CD4-positive, alpha-beta T cell treated with Interleukin-4 for 4 hours (primary cell): ENCODE measurements around the gene CD74.

Experiments used
- DNase-seq: peaks from one replicate; pipeline ENCODE4 v3.0.0-alpha.2; 2020

The CD74 gene

DNA sequence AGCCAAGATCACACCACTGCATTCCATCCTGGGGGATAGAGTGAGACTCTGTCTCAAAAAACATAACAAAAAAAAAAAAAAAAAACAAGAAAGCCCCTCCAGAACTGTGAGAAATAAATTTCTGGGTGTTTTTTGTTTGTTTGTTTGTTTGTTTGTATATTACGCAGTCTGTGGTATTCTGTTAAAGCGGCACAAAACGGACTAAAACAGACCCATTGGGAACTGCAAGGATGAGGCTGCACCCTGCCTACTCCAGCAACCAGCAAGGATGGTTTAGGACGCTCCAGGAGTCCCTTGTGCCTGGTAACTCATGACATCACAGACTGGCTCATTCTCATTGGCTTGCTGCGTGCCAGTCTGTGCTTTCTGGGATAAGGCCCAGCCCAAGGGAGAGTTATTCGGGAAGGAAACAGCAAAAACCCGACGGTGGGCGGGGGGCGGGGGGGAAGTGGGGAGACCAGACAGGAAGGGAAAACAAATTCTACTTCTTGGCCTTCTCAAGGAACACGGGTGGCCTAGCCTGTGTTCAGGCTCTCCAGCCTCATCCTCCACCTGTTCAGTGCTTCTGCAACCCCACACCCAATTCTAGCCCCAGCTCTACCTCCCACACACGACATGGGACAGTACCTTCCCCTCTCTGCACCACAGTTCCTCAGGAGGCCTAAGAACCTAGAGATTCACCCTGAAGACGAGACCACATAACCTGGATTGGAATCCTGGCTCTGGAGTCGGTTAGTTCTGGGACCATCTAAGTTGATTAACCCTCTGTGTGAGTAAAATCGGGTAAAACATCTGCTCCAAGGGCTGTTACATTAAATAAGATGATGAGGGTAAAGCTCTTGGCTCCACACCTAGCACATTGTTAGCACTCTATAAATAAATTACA is 2.8 kb downstream of the CD74 start:
- peak; percentile 61 for DNase-seq

DNA sequence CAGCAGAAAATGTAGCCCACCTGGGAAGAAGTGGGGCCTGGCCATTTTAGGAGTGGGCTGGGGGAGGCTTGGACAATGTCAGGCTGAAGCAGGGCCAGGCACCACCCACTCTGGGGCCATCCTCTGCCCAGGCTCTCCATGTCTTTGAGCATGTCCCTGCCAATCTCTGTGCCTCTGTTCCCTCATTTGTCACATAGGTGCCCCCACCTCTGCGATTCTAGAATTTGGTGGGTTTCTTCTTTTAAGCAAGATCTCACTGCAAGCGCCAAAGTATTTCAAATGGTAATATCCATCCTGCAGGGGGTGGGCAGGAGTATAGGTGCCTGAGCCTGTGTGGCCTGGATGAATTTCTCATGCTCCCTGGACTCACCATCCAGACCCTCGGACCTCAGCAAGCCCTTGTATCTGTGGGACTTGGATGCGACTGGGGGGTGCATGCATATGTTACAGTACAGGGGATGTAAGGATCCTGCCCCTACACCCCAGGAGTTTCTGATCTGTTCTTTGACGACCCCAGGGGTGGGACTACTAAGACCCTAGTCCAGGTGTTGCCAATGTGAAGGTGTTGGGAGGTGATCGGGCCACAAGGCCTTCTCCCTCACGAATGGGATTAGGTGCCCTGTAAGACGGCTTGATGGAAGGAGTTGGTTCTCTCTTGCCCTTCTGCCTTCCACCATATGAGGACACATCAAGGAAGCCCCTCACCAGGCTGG is 4.3 kb downstream of the CD74 start:
- DNase-seq = no peak

DNA sequence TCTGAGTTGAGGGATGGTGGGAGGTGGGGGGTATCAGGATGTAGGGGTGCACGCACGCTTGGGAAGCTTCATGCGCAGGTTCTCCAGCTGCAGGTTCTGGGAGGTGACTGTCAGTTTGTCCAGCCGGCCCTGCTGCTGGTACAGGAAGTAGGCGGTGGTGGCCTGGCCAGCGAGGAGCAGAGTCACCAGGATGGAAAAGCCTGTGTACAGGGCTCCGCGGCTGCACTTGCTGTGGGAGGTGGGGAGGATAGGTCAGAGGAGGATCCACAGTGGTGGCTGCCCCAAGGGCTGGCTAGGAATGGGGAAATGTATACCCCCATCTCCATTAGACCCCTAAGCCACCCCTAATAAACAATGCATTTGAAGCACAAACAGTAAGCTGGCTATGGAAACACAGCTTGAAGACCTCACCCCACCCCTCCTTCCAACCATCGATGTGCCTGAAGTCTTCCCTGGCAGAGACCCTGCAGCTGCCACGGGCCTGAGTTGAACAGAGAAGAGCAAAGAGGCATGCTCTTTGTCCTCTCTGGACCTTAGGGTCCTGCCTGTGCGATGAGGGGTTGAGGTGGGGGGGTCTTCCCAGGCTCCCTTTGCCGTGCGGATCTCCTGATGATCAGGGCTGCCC is 5.5 kb downstream of the CD74 start:
- DNase-seq = no peak

DNA sequence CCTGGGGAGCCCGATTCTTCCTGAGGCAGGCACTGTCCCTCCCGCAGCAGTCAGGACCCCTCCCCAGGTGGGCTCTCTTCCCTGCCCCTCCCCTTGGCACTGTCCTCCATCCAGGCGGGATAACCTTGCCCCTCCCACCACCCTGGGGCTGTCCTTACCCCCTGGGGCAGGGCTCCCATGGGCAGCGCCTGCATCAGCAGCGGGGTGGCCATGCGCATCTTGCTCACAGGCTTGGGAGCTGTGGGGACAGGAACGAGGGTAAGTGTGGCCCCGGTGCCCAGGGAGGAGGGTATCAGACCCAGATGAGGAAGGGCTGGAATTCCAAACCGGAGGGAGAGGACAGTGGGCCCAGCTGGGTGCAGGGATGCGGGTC is 6.0 kb downstream of the CD74 start:
- no peak for DNase-seq

DNA sequence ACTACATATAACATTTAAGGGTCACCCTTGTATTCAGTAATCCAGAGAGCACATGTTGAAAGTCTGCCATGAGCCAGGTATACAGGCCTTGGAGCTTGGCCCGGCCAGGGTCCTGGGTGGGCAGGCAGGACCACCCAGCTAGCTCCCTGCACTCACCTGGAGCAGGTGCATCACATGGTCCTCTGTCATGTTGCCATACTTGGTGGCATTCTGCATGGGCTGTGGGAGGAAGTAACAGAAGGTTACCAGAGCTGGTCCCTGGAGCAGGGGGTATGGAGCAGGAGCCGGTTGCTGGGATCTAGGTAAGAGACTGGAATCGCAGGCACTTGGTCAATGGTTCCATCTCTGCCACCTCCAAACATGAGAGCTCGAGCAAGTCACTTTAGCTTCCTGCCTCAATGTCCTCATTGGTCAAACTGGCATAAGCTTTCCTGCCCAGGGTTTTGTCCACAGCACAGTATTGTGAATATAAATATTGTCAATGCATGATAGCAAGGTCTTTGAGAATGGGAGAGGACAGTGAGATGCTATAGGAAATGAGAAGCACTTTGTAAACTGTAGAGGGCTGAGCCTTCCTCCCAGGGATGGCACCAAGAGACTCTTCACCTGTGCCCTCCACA is 6.5 kb downstream of the CD74 start:
- no peak for DNase-seq

DNA sequence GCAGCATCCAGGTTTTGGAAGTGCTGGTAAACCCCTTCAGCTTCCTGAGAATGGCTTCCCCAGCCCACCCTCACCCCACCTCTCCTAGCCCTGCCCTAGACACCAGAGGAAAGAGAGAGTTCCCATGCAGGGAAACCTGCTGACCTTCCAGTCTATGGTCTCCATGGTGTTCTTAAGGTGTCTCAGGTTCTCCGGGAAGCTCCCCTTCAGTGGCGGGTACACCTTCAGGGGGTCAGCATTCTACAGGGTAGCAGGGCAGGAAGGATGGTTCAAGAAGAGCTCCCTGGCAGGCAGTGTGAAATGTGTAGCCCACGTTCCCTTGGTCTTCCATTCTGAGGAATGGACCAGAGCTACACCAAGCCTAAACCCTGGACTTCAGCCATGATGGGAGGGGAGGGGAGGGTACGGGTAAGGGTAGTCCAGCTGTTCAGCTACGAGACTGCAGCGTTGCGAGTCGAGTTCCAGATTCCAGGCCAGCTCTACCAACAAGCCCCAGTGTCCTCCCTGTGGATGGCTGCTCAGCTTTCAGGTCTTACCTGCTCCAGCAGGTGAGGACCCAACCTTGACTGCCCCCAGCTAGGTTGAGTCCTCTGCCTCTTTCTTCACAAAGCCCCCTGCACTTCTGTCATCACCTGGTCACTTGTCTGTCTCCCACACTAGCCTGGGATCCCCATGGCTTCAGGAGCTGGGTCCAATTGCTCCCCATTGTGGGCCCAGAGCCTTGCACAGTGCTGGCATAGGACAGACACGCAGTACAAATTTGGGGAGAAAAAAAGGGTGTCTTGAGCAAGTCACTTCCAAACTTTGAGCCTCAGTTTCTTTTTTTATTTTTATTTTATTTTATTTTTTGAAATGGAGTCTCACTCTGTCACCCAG is 7.5 kb downstream of the CD74 start:
- no peak for DNase-seq

DNA sequence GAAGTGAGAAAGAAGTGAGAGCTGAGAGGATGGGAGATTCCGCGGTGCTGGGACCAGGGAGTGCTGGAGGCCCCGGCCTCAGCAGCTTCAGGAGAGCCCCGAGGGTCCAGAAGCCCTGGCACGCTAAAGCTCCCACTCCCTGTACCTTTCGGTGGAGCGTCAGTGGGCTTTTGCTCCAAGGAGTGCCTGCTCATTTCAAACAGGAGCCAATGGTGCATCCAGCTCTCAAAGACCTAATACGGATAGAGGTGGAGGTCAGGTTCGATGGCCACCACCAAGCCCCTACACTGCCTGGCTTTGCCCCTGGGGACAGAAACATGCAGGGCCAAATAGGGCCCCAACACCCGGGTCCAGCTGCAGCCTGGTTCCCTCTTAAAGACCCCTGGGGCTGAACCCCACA is 8.2 kb downstream of the CD74 start:
- no peak for DNase-seq

DNA sequence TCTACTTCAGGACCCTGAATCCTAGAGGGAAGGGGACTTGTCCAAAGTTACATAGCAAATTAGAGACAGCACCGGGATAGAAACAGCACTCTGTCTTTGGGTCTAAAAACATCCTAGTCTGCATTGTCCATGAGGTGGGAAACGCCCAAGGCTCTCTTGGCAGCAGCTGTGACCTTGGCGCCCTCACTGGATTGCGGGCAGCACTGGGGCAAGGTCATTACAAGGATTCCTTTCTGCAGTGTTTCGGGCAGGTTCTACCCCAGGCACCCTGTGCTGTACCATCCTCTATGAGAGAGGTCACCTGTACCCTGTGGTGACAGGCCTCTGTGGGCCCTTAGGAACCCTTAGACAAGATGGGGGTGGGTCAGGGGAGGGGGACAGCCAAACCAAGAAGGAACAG is 8.6 kb downstream of the CD74 start:
- DNase-seq = no peak

DNA sequence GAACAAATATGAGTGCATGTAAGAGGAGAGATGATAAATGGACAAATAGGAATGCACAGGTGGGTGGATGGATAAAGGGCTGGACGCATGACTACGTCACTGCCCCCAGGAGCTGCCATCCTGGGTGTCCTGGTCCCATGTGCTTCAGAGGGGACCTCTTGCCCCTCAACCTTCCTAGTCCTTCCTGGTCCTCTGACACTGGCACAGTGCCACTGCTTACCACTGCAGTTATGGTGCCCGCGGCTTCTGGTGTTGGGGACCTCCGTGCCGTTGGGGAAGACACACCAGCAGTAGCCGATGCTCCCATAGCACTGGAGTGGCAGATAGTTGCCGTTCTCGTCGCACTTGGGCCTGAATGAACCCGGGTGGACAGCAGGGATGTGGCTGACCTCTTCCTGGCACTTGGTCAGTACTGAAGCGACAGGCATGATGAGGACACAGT is 9.8 kb downstream of the CD74 start:
- no peak for DNase-seq

DNA sequence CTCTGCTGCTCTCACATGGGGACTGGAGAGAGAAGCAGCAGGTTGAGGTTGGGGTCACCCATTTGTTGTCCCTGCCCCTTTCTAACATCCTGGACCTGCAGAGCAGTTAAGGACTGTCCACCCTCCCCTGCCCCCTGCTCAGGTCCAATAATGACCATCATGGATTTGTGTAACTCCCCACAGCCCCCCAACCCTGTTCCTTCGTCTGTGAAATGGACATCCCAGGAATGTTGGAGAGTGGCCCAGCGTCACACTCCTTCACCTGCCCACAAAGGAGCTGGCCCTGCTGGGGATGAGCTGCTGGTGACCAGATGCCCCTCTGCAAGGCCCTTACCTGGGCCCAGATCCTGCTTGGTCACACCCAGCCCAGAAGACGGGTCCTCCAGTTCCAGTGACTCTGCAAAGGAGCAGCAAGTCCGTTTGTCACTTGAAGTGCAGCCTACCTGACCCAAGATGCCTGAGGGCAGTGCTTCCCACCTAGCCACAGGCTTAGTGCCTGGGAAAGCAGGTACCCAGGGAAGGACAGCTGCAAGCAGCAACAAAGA is 10.4 kb downstream of the CD74 start:
- DNase-seq = no peak

DNA sequence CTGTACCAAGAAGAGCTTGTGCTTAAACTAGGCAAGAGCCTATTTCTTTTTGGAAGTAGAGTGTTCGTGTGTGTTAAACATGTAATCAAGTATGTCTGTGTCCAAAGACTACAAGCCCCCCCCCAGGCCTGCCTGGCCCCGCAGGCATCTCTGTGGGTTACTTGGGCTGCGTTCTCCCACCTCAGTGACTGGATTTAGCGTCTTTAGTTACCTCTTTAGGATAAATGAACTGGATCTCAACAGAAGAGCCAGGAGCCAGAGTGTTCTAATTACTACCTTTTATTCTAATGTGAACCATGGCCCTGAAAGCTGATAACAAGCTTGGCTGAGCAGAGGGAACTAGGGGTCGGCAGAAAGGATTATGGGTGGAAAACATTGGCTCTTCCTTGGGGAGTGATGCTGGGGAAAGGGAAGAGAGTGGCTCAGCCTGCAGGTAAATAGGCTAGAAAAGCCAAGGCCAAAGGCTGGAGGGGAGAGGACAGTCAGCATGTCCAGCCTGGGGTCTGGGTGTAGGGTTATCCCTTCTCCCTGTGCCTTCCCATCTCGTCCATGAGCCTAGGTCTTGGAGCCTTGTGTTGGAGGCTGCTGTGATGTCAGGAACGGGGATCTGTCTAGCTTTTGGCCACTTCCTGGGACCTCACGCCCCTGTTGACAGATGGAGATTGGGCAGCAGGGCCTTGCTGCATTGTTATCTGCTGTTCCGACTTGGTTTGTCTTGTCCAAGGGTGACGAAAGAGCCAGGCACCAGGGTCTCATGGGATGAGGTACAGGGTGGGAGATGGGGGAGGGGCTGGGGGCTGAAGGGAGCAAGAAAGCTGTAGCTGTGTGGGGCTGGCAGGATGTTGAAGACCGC is 11.1 kb downstream of the CD74 start:
- DNase-seq = no peak

DNA sequence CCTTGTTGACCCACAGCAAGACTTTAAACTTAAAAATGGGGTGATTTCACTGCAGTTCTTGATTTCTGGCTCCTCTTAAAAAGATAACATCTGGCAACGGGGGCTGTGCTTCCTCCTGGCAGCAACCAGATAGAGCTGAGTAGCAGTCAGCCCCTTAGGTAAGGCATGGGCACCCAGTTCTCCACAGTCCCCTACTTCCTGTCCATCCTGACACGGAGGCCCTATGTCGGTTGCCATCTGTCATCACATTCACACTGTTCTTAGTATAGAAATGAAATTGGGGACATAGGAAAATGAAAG is 11.7 kb downstream of the CD74 start:
- DNase-seq = no peak

DNA sequence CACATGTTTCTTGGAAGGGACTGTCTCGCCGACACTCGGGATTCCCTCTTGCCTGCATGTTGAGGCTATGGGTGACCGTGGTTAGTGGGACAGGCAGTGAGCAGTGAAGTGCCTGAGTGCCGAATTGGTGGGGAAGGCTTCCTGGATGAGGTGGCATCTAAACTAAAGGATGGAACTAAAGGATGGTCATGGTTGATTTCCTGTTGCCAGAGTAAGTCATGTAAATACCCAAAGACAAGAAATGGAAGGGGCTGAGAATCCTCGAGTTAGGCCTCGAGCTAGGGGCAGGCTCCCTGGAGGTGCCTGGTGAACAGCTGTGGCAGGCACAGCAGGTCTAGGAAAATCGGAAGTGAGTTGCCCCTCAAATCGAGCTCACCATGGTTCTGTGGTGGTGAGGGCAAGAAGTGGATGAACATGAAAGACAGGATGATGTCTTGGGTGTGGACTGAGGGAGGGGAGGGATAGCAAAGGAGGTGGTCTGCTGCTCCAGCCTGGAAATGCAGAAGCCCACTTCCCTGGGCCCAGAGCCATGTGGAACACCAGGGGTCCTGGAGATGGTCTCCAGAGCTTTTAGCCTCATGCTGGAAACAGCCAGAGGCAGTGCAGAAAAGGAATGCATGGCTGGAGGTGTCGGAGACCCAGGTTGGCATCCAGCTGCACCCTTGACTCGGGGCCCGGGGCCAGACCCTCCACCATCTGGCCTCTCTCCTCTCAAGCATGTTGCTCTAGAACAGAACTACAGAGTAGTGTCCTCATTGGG is 12.2 kb downstream of the CD74 start:
- no peak for DNase-seq

DNA sequence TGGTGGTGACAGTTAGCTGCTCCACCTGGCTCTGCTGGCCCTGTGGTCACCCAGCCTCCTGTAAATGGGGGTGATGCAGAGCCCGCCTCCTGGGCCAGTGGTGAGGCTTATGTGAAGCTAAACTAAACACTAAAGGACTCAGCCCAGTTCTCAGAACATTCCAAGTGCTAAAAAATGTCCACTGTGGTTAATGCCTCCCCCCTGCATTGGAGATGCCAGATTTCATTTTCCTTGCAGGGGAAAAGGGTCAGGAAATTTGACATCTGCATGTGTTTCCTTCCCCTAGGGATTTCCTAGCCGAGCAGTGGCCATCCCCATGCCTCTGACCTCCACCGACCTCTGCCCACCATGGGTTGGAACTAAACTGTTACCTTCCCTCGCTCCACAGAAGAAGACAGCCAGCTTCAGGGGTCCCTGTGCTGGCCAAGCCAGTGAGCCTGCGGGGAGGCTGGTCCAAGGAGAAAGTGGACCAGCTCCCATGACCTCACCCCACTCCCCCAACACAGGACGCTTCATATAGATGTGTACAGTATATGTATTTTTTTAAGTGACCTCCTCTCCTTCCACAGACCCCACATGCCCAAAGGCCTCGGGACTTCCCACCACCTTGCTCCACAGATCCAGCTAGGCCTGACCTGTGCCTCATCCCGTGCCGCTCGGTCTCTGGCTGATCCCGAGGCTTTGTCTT is 13.0 kb downstream of the CD74 start:
- no peak for DNase-seq

DNA sequence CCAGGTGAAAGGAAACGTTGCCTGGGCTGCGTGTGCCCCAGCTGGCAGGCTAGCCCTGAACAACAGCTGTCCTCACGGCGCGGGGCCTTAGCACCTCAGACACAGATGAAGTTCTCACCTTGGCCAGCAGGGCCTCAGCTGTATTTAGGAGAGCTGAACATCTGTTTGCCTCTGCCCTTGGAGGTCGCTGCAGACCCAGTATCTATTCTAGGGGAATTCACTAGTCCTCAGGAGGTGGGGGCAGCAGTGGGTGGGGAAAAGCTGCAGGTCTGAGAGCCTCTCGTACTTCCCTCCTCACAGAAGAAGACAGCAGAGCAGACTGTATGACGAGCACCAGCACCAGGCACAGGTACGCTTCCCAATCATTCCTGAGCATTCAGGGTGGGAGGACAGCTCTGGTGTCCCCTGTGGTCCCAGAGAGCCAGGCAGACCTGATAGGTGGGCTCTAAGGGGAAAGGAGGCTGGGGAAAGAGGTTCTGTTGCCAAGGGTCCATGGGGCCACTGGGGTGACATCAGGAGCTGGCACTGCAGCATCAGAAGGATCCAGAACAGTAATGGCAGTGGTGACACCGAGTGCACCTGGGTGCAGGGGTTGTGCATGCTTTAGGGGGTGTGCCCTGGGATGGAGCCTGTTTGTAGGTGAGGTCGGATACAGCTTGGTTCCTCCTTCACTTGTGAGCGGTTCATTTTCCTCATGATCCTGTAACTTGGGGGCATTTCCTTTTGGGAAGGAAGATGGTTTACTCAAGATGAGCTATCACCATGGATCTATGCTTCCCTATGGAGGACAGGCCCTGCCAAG is 13.8 kb downstream of the CD74 start:
- DNase-seq = peak; percentile 33

DNA sequence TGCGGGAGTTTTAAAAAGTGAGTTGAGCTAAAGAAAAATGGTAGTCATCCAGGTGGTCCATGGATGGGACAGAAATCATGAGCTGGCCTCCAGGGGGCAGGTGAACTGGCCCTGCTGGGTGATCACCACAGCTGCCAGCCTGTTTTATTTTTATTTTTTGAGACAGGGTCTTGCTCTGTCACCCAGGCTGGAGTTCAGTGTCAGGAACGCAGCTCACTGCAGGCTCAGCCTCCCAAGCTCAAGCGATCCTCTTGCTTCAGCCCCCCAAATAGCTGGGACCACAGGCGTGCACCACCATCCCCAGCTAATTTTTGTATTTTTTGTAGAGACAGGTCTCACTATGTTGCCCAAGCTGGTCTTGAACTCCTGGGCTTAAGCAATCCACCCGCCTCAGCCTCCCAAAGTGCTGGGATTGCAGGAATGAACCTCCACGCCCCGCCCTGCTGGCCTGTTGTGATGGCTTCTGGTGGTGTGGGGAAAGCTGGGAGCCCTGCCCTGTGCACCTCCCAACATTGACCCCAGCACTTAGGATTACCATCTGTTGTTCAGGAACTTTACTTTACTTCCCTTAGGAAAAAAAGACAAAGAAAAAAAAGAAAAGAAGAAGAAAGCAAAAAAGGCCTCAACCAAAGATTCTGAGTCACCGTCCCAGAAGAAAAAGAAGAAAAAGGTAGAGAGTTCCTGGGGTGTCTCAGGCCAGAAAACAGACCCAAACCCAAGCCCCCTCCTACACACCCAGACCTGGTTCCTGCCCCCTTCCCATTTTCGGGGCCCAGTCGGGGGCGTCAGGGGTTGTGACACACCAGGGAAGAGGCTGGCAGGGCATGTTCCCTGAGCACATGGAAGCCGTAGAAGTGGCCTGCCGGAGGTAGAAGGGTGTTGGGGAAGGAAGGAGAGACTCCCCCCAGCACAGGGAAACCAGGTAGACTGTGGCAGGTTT is 14.7 kb downstream of the CD74 start:
- no peak for DNase-seq

DNA sequence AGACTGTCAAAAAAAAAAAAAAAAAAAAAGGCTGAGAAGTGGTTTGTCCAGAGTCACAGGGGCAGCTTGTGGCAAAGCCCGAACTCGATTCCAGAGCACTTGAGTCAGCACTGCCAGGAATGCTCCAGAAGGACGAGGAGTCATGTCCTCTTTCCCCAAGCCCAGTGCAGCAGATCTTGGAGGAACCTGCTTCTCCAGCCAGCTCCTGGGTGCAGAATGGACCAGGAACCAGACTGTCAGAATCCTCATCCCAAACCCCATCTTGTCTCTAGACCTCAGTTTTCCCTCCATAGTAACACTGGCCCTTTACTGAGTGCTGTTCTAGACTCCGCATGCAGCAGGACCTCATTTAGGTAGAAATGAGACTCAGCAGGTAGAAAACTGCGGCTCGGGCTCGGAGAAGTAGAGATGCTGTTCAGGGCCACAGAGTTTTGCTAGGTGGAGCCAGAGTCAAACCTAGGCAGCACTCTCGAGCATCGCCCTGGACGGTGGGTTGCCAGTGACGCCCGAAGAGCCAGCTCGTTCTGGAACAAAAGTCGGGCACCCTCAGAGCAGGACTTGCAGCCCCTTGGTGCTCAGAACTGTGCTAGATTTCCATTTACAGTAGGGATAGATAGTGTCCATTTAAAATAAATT is 15.4 kb downstream of the CD74 start:
- DNase-seq = no peak
